Progenitor cell of endocrine pancreas (in vitro differentiated cells): Measurements from ENCODE around the gene WT1. TPM values are rescaled to one million over a fixed set of nuclear protein-coding genes. Genes with fewer than 3 reads are reported as not detected.

Experiments
- DNase-seq: peaks from one replicate; pipeline ENCODE4 v3.0.0; 2021; ENCODE audit warnings: low spot score; ENCODE audit not compliant: unreplicated experiment
- H3K27ac Mint-ChIP-seq: 2 replicates; pipeline ENCODE4 v1.8.0; 2021; ENCODE audit warnings: mild to moderate bottlenecking, moderate library complexity, mixed read lengths
- H3K27me3 Mint-ChIP-seq: 2 replicates; pipeline ENCODE4 v1.8.0; 2021; ENCODE audit warnings: mixed read lengths
- H3K36me3 Mint-ChIP-seq: 2 replicates; pipeline ENCODE4 v1.8.0; 2022; ENCODE audit warnings: mixed read lengths; ENCODE audit not compliant: insufficient read depth
- H3K4me1 Mint-ChIP-seq: 2 replicates; pipeline ENCODE4 v1.8.0; 2021; ENCODE audit warnings: low read depth, mixed read lengths
- H3K4me3 Mint-ChIP-seq: 2 replicates; pipeline ENCODE4 v1.8.0; 2021; ENCODE audit warnings: low read depth, mild to moderate bottlenecking, moderate library complexity, mixed read lengths
- H3K9me3 Mint-ChIP-seq: 2 replicates; pipeline ENCODE4 v1.8.0; 2021; ENCODE audit warnings: low read depth, mixed read lengths
- total RNA-seq: library from RNA; stranded (reverse); gene quantifications from 2 replicates; pipeline ENCODE4 v1.2.1, GENCODE V29; 2021
- TF ChIP-seq, protein P1 (sequence below): fragments of 200-600 bp; sonication (generic); IDR thresholded peaks from one replicate; pipeline ENCODE4 v1.5.0; 2021; ENCODE audit warnings: antibody characterized with exemption, mild to moderate bottlenecking; ENCODE audit not compliant: unreplicated experiment

The WT1 gene
- total RNA-seq, 1 donor from 2014 or later, result not detected

DNA sequence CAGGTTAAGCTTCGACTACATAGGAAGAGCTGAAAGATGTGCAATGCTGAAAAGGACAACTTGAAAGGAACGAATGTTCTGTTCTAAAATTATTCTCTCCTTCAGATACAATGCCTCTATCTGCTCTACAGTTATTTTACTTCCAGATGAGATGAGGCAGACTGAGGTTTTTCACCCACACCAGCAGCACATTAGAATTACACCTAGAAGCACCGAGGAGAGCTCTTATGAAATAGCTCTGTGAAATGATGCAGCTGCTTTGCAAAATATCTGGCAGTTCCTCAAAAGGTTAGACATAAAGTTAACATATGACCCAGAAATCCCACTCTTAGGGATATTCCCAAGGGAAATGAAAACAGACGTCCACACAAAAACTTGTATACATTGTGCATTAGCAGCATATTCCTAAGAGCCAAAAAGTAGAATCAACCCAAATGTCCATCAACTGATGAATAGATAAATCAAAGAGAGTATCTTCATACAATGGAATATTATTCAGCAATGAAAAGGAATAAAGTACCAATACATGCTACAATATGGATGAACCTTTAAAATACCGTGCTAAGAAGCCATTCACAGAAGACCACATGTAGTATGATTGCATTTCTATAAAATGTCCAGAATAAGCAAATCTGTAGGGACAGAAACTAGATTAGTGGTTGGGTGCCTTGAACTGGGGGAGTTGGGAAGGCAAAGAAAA is 34.5 kb downstream of the WT1 start:
- H3K4me3 Mint-ChIP-seq, result no peak overlapping the region
- no peak overlapping the region for H3K27ac Mint-ChIP-seq

DNA sequence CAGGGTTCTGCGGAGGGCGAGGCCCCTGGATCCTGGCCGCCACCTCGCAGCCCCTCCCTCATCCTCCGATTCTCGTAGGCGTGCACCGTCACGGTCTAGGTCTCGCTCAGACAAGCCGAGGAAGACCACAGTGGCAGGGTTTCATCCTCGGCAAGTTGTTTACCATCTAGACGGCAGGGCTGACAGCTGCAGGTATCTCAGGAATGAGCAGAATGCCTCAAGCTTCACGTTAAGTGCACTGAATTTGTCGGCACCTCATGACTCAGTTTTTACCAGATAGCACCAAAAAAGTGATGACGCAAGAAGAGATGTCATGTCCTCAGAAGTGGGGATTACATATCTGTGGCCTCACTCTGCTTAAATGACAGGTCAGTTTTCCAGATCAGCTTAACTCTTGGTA is 35.1 kb downstream of the WT1 start:
- H3K27ac Mint-ChIP-seq, result peak overlapping the region; percentile 24
- no peak for DNase-seq
- H3K9me3 Mint-ChIP-seq, result no peaks in the 10 kb centered on the region
- no peaks in the 10 kb centered on the region for H3K36me3 Mint-ChIP-seq
- peaks cover 35% of the 10 kb centered on the region for H3K27me3 Mint-ChIP-seq
- TF ChIP-seq, protein P1, sequence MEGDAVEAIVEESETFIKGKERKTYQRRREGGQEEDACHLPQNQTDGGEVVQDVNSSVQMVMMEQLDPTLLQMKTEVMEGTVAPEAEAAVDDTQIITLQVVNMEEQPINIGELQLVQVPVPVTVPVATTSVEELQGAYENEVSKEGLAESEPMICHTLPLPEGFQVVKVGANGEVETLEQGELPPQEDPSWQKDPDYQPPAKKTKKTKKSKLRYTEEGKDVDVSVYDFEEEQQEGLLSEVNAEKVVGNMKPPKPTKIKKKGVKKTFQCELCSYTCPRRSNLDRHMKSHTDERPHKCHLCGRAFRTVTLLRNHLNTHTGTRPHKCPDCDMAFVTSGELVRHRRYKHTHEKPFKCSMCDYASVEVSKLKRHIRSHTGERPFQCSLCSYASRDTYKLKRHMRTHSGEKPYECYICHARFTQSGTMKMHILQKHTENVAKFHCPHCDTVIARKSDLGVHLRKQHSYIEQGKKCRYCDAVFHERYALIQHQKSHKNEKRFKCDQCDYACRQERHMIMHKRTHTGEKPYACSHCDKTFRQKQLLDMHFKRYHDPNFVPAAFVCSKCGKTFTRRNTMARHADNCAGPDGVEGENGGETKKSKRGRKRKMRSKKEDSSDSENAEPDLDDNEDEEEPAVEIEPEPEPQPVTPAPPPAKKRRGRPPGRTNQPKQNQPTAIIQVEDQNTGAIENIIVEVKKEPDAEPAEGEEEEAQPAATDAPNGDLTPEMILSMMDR, result no peak
- no peak overlapping the region for H3K4me3 Mint-ChIP-seq
- H3K4me1 Mint-ChIP-seq, result no peaks in the 10 kb centered on the region

More for the DNA sequence above, 34.5 kb downstream of the WT1 start:
- H3K36me3 Mint-ChIP-seq, result no peaks in the 10 kb centered on the region
- TF ChIP-seq, protein P1, result no peak
- H3K9me3 Mint-ChIP-seq, result no peaks in the 10 kb centered on the region
- DNase-seq, result no peak
- peaks cover 32% of the 10 kb centered on the region for H3K27me3 Mint-ChIP-seq
- no peaks in the 10 kb centered on the region for H3K4me1 Mint-ChIP-seq

DNA sequence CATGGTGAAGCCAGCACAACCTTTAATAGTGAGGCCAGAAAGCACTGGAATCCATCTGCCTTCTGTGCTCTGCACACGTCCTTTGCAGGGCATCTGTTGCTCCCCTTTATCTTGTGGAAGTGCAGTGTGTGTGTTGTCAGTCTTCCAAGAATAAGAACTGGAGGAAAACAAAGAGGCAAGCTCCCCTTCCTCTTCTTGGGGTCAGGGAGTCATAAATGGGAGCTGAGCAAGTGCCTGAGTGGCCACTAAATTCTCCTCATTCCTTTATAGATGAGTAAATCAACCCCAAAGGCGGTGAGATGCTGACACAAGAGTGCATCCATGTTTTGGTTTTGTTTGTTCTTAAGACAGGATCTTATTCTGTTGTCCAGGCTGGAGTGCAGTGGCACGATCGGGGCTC is 38.3 kb downstream of the WT1 start:
- no peak overlapping the region for H3K27ac Mint-ChIP-seq
- no peaks in the 10 kb centered on the region for H3K36me3 Mint-ChIP-seq
- H3K4me1 Mint-ChIP-seq, result no peaks in the 10 kb centered on the region
- no peak overlapping the region for H3K4me3 Mint-ChIP-seq
- TF ChIP-seq, protein P1, result no peak
- DNase-seq, result no peak
- H3K9me3 Mint-ChIP-seq, result no peaks in the 10 kb centered on the region
- peaks cover 41% of the 10 kb centered on the region for H3K27me3 Mint-ChIP-seq

DNA sequence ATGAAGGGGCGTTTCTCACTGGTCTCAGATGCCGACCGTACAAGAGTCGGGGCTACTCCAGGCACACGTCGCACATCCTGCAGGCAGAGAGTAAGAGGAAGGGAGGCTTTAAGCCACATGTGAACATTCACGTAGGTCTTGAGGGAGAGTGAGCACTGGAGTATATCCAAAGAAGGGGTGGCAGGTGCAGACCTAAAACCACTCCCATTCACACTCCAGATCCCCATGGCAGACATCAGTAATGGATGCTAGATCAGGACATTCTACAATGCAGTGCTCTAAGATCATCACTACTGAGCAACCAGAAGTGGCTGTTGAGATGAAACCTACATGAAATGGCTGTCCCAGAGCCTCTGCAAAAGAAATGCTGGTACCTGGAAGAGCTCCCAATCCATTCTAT is 39.0 kb downstream of the WT1 start:
- H3K4me1 Mint-ChIP-seq, result no peaks in the 10 kb centered on the region
- no peaks in the 10 kb centered on the region for H3K36me3 Mint-ChIP-seq
- no peaks in the 10 kb centered on the region for H3K9me3 Mint-ChIP-seq
- no peak overlapping the region for H3K4me3 Mint-ChIP-seq
- peaks cover 41% of the 10 kb centered on the region for H3K27me3 Mint-ChIP-seq
- no peak overlapping the region for H3K27ac Mint-ChIP-seq
- DNase-seq, result no peak
- TF ChIP-seq, protein P1, result no peak

DNA sequence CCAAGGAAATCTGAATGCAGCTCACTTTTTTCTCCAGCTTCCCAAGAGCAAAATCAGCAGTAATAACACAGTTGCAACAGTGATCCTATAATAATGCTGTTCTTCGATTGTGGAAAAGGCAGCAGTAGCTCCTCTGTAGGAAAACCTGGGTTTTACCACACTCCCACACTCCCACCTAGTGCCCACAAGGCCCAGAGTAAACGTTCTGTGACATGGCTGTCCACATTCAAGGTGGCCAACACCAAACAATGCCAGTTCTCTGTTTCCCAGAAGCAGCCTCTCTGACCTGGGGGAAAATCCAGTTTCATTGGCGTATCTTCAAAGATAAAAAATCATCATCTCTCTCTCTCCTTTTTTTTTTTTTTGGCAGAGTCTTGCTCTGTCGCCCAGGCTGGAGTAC is 40.2 kb downstream of the WT1 start:
- TF ChIP-seq, protein P1, result no peak
- H3K9me3 Mint-ChIP-seq, result no peaks in the 10 kb centered on the region
- H3K36me3 Mint-ChIP-seq, result no peaks in the 10 kb centered on the region
- H3K4me1 Mint-ChIP-seq, result no peaks in the 10 kb centered on the region
- peaks cover 34% of the 10 kb centered on the region for H3K27me3 Mint-ChIP-seq
- no peak overlapping the region for H3K4me3 Mint-ChIP-seq
- DNase-seq, result no peak
- H3K27ac Mint-ChIP-seq, result no peak overlapping the region
